ENCODE measurements around the gene DLL3. TPM values are rescaled to one million over a fixed set of nuclear protein-coding genes. Genes with fewer than 3 reads are reported as not detected.
A peak's percentile ranks its signal among the peaks of the same experiment; 100 is the strongest.

Gene DLL3
- total and polyA plus RNA-seq, 10 donors = 0.16 to 0.68 (median 0.52) TPM; not detected in 5

GRCh38 chr19:39497701-39497995 lies 1.1 kb upstream of the DLL3 start:
- DNase-seq = no peak
- intact Hi-C loops (cut with DNase I; ENCODE audit: low total_unique reads) = no loop called here
- Histone ChIP-seq H3K4me3 (peak overlapping the region in 4 of 8 donors; percentile 25 to 65 (median 30)), H3K36me3 (no peaks in the 10 kb centered on the region), H3K27ac (no peak overlapping the region), H3K27me3 (replicated peaks in 1 of 7) (peaks cover 3 to 74% (median 40%) of the 10 kb centered on the region in 7 donors), H3K9me3 (no peaks in the 10 kb centered on the region), H3K4me1 (peaks cover 14 to 26% (median 23%) of the 10 kb centered on the region in 6 donors)
- 0 to 1% (median 0%) methylated on average over 6 to 7 of the region's 7 CpGs; no CpG with 5 or more reads in 1 of the 5 donors for WGBS, 5 donors
- no peak for TF ChIP-seq POLR2A (IDR thresholded peaks at IDR 0.05)
- peak in 1 of 11 experiments; percentile 40 for TF ChIP-seq CTCF (IDR thresholded peaks at IDR 0.05 in 8 of 11, conservative IDR thresholded peaks at IDR 0.05 in 3 of 11)

- no peaks in the 10 kb centered on the region for H3K36me3 ChIP-seq
- WGBS, 5 donors = 1 to 2% (median 1%) methylated on average over 38 to 40 of the region's 40 CpGs
- no peaks in the 10 kb centered on the region for H3K9me3 ChIP-seq
- H3K4me3 ChIP-seq = peak overlapping the region in 6 of 8 donors; percentile 22 to 65 (median 26)
- peaks cover 14 to 32% (median 28%) of the 10 kb centered on the region in 6 donors for H3K4me1 ChIP-seq
- DNase-seq = no peak
- H3K27ac ChIP-seq = no peak overlapping the region
- H3K27me3 ChIP-seq (replicated peaks in 1 of 7) = peaks cover 3 to 79% (median 45%) of the 10 kb centered on the region in 7 donors
- TF ChIP-seq POLR2A (IDR thresholded peaks at IDR 0.05) = no peak
- peak in 4 of 11 experiments; percentile 19 to 40 (median 35) for TF ChIP-seq CTCF (IDR thresholded peaks at IDR 0.05 in 8 of 11, conservative IDR thresholded peaks at IDR 0.05 in 3 of 11)
- peak in 1 of 3 donors; percentile 30 for TF ChIP-seq POLR2AphosphoS5 (IDR thresholded peaks at IDR 0.05)
- intact Hi-C loops (cut with DNase I; ENCODE audit: low total_unique reads) = no loop called here
Observed at GRCh38 chr19:39497996-39498797, 550 bp upstream of the DLL3 start.

- 76 to 88% (median 81%) methylated on average over 8 of the region's 8 CpGs for WGBS, 5 donors
- TF ChIP-seq CTCF (IDR thresholded peaks at IDR 0.05 in 8 of 11, conservative IDR thresholded peaks at IDR 0.05 in 3 of 11) (no peak), POLR2AphosphoS5 (IDR thresholded peaks at IDR 0.05) (no peak), POLR2A (IDR thresholded peaks at IDR 0.05) (no peak)
- Histone ChIP-seq H3K4me3 (no peak overlapping the region), H3K27me3 (replicated peaks in 1 of 7) (peaks cover 3 to 97% (median 63%) of the 10 kb centered on the region in 7 donors), H3K4me1 (peaks cover 14 to 33% (median 28%) of the 10 kb centered on the region in 6 donors), H3K36me3 (no peaks in the 10 kb centered on the region), H3K9me3 (no peaks in the 10 kb centered on the region), H3K27ac (no peak overlapping the region)
- DNase-seq = no peak
- intact Hi-C loops (cut with DNase I; ENCODE audit: low total_unique reads) = no loop called here
Observed at GRCh38 chr19:39499932-39500331, 1.2 kb downstream of the DLL3 start.

- TF ChIP-seq POLR2A (IDR thresholded peaks at IDR 0.05) (no peak), CTCF (IDR thresholded peaks at IDR 0.05 in 8 of 11, conservative IDR thresholded peaks at IDR 0.05 in 3 of 11) (no peak), POLR2AphosphoS5 (IDR thresholded peaks at IDR 0.05) (no peak)
- Histone ChIP-seq H3K36me3 (no peaks in the 10 kb centered on the region), H3K27me3 (replicated peaks in 1 of 7) (peaks cover 3 to 100% (median 64%) of the 10 kb centered on the region in 7 donors), H3K27ac (no peak overlapping the region), H3K4me1 (peaks cover 14 to 33% (median 28%) of the 10 kb centered on the region in 6 donors), H3K4me3 (no peak overlapping the region), H3K9me3 (no peaks in the 10 kb centered on the region)
- WGBS, 5 donors = 41 to 56% (median 52%) methylated on average over 4 of the region's 4 CpGs
- DNase-seq = no peak
- intact Hi-C loops (cut with DNase I; ENCODE audit: low total_unique reads) = no loop called here
Observed at GRCh38 chr19:39500543-39500942, 1.8 kb downstream of the DLL3 start.

Measured in spleen (tissue), 11 donors.